Thoracic aorta (tissue), 2 donors: ENCODE data around the gene PLEKHG3. TPM values are rescaled to one million over a fixed set of nuclear protein-coding genes. Genes with fewer than 3 reads are reported as not detected.

Experiments
- ATAC-seq: fragments of 150-250 bp; one replicate; pipeline ENCODE4 v1.8.0; 2017; ENCODE audit warnings: low read depth; ENCODE audit not compliant: insufficient number of reproducible peaks, low FRiP score
- DNase-seq: peaks from one replicate; pipeline ENCODE4 v3.0.0-alpha.2; 2020; ENCODE audit warnings: low spot score
- H3K27ac ChIP-seq, 2 donors: fragments of 200-600 bp; sonication (generic); 1 replicate in 1 of 2; 2 replicates in 1 of 2; pipeline ENCODE4 v1.5.1; 2016; ENCODE audit warnings: mild to moderate bottlenecking in 2 of 2, moderate library complexity in 2 of 2
- H3K27me3 ChIP-seq: fragments of 200-600 bp; sonication (generic); replicated peaks from 2 replicates; pipeline ENCODE4 v1.6.0; 2016; ENCODE audit warnings: mild to moderate bottlenecking; ENCODE audit not compliant: insufficient read depth
- H3K36me3 ChIP-seq: fragments of 200-600 bp; sonication (generic); one replicate; pipeline ENCODE4 v1.5.1; 2016
- H3K4me1 ChIP-seq, 2 donors: fragments of 200-600 bp; sonication (generic); 1 replicate in 1 of 2; 2 replicates in 1 of 2; pipeline versions ENCODE4 v1.5.1 to v1.6.0; 2016; ENCODE audit warnings: low read depth in 2 of 2, mild to moderate bottlenecking in 1 of 2; ENCODE audit not compliant: control insufficient read depth in 1 of 2
- H3K4me3 ChIP-seq: fragments of 200-600 bp; sonication (generic); 2 replicates; pipeline ENCODE4 v1.5.1; 2016; ENCODE audit warnings: mild to moderate bottlenecking
- H3K9me3 ChIP-seq: fragments of 200-600 bp; sonication (generic); 2 replicates; pipeline ENCODE4 v1.5.1; 2016
- total RNA-seq, 2 donors: library from RNA; depleted of rRNA; stranded (reverse); fragments of >200 nt; gene quantifications; one replicate each; pipeline versions ENCODE4 v1.1.0 to v1.2.3, GENCODE V29; 2016
- TF ChIP-seq, protein P1 (sequence below): fragments of 200-600 bp; sonication (generic); IDR thresholded peaks from one replicate; pipeline ENCODE4 v1.5.1; 2019; ENCODE audit warnings: antibody characterized with exemption

The PLEKHG3 gene
- total RNA-seq, 2 donors from 2014 or later: 63.2 to 71.5 TPM

DNA sequence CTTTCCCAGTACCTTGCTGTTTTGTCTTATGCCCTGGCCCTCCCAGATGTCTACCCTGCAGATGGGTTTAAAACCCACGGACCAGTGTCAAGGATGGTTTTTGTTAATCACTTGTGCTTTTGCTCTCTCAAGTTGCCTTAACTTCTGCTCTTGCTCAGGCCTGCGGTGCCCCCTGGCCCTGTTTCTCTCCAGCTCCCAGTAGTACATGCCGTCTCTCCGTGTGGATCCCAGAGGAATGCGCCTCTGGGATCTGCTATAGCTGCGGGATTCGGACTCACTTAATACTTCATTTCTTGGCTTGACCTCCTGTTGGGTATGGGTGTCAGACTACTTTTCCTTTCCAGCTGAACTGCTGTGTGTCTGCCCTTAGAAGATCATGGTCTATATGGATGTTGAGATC is 14.5 kb downstream of the PLEKHG3 start:
- TF ChIP-seq, protein P1, sequence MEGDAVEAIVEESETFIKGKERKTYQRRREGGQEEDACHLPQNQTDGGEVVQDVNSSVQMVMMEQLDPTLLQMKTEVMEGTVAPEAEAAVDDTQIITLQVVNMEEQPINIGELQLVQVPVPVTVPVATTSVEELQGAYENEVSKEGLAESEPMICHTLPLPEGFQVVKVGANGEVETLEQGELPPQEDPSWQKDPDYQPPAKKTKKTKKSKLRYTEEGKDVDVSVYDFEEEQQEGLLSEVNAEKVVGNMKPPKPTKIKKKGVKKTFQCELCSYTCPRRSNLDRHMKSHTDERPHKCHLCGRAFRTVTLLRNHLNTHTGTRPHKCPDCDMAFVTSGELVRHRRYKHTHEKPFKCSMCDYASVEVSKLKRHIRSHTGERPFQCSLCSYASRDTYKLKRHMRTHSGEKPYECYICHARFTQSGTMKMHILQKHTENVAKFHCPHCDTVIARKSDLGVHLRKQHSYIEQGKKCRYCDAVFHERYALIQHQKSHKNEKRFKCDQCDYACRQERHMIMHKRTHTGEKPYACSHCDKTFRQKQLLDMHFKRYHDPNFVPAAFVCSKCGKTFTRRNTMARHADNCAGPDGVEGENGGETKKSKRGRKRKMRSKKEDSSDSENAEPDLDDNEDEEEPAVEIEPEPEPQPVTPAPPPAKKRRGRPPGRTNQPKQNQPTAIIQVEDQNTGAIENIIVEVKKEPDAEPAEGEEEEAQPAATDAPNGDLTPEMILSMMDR: no peak
- no peak for ATAC-seq
- Histone ChIP-seq H3K36me3 (no peaks in the 10 kb centered on the region), H3K27me3 (no peaks in the 10 kb centered on the region), H3K4me3 (peak overlapping the region; percentile 10), H3K4me1 (peaks cover 68 to 95% of the 10 kb centered on the region in 2 donors), H3K9me3 (no peaks in the 10 kb centered on the region), H3K27ac (peak overlapping the region; percentile 92 to 93)
- DNase-seq: no peak

DNA sequence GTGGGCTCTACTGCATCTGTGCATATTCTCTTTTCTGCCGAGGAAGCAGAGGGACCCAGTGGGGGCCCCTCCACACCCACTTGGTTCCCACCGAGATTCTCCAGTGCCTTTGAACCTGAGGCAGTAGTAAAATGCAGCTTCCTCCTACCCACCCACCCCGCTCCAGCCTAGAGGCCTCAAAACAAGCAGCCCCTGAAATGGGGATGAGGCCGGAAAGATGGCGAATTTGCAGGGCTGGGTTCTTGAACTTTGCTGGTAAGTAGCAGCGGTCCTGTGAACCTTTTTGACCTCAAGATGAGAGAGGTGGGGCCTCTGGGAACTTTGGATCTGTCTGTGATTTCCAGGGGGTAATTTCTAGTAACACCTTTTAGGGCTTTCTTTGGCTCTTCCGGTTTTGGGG is 15.4 kb downstream of the PLEKHG3 start:
- H3K4me1 ChIP-seq: peaks cover 77 to 100% of the 10 kb centered on the region in 2 donors
- peak overlapping the region; percentile 92 to 93 for H3K27ac ChIP-seq

DNA sequence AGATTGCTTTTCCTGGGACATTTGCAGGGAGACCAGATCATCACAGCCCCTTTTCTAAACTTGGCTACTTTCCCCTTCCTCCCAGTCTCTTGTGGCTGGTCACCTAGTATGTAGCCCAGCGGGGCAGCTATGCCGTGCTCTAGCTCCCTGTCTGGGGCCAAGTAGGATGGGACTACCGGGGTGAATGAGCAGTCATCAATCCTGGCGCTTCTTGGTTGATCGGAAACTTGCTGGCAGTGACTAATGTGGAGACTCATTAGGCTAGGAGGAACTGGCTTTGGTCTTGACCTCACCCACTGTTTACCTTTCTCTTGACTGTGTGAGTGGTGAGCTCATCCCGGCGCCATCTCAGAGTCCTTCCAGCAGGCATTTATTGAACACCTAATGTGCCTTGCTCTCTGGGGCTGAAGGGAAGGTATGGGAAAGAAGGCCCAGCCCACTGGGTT is 15.9 kb downstream of the PLEKHG3 start:
- H3K36me3 ChIP-seq: no peaks in the 10 kb centered on the region
- H3K4me3 ChIP-seq: no peak overlapping the region
- peak overlapping the region; percentile 92 to 93 for H3K27ac ChIP-seq
- no peak for ATAC-seq
- TF ChIP-seq, protein P1: no peak
- no peaks in the 10 kb centered on the region for H3K27me3 ChIP-seq
- peaks cover 75 to 100% of the 10 kb centered on the region in 2 donors for H3K4me1 ChIP-seq
- DNase-seq: no peak
- H3K9me3 ChIP-seq: no peaks in the 10 kb centered on the region

More for the DNA sequence above, 15.4 kb downstream of the PLEKHG3 start:
- TF ChIP-seq, protein P1: no peak
- Histone ChIP-seq H3K27me3 (no peaks in the 10 kb centered on the region), H3K36me3 (no peaks in the 10 kb centered on the region), H3K9me3 (no peaks in the 10 kb centered on the region), H3K4me3 (no peak overlapping the region)
- DNase-seq: no peak
- ATAC-seq: no peak

DNA sequence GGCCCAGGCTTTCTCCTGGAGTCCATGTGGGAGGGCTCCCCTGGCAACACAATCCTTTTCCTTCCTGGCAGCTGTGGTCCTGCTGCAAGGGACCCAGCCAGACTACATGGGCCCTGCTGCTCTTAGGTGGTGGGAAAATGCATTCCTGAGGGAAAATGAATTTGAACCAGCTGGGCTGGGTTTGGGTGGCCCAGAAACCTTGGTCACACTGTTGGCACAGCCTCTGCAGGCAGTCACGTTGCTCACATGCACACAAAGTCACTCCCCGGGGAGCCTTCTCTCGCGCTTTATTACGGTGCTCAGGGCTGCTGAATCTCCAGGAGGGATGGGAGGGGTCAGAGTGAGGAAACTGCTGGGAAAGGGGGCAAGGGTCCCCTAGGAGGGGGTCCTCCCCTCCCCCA is 17.2 kb downstream of the PLEKHG3 start:
- Histone ChIP-seq H3K36me3 (no peaks in the 10 kb centered on the region), H3K27me3 (no peaks in the 10 kb centered on the region), H3K4me3 (peak overlapping the region; percentile 61), H3K9me3 (no peaks in the 10 kb centered on the region), H3K27ac (peak overlapping the region; percentile 92 to 93), H3K4me1 (peaks cover 76 to 100% of the 10 kb centered on the region in 2 donors)
- ATAC-seq (peak; percentile 47), DNase-seq (peak; percentile 64)
- TF ChIP-seq, protein P1: no peak

DNA sequence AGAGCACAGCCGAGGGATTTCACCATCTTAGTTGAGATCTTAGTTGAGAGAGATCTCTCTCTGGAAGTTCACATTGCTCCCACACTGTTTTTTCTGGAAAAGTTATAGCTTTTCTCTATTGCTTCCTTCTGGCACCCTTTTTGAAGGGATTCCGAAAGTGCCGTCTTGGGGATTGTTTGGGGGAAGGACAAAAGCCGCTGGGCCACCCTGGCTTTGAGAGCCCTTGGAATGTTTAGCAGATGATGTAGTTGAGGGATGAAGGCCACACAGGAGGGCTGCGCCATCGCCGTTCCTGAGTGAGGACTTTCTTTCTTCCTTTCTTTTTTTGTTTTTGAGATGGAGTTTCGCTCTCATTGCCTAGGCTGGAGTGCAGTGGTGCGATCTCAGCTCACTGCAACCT is 17.7 kb downstream of the PLEKHG3 start:
- H3K4me1 ChIP-seq: peaks cover 77 to 100% of the 10 kb centered on the region in 2 donors
- ATAC-seq: no peak
- H3K4me3 ChIP-seq: peak overlapping the region; percentile 61
- TF ChIP-seq, protein P1: no peak
- H3K9me3 ChIP-seq: no peaks in the 10 kb centered on the region
- no peak for DNase-seq
- H3K36me3 ChIP-seq: no peaks in the 10 kb centered on the region
- peak overlapping the region; percentile 92 to 93 for H3K27ac ChIP-seq
- H3K27me3 ChIP-seq: no peaks in the 10 kb centered on the region
